ENCODE data around the gene AGRN.

Gene AGRN

GRCh38 chr1:1021010-1021919 lies 1.3 kb downstream of the AGRN start:
- DNase-seq: no peak
- Histone ChIP-seq H3K14ac (ENCODE audit: low read length) (peak overlapping the region; percentile 66), H3K9me3 (ENCODE audit: insufficient read depth, low read depth, low read length) (peaks cover 3% of the 10 kb centered on the region), H3K4ac (ENCODE audit: low read depth, low read length) (peak overlapping the region; percentile 37), H4K91ac (ENCODE audit: low read depth, low read length) (peak overlapping the region; percentile 29), H2BK120ac (ENCODE audit: insufficient read depth, low read length, poor library complexity) (peak overlapping the region; percentile 50), H3K4me1 (ENCODE audit: control insufficient read depth in 1 of 2, insufficient read depth in 2 of 2, low read length in 2 of 2) (peaks cover 42 to 49% of the 10 kb centered on the region in 2 experiments), H2AK5ac (ENCODE audit: low read length) (peak overlapping the region; percentile 19), H2BK5ac (ENCODE audit: low read depth, low read length, poor library complexity) (peak overlapping the region; percentile 29), H3K27ac (ENCODE audit: low read depth, low read length) (no peak overlapping the region), H4K12ac (ENCODE audit: low read depth, low read length) (peak overlapping the region; percentile 25), H3K27me3 (ENCODE audit: insufficient read depth, low read length) (no peaks in the 10 kb centered on the region), H3K4me2 (ENCODE audit: low read length) (peak overlapping the region; percentile 96), H3K23ac (ENCODE audit: low read length) (no peak overlapping the region), H4K8ac (ENCODE audit: low read depth, low read length) (peak overlapping the region; percentile 76), H3K4me3 (ENCODE audit: low read depth, low read length) (peak overlapping the region; percentile 94), H3K36me3 (ENCODE audit: control insufficient read depth in 1 of 2, insufficient read depth in 2 of 2, low read length in 2 of 2) (peaks cover 17 to 20% of the 10 kb centered on the region in 2 experiments), H3K79me2 (ENCODE audit: control insufficient read depth, insufficient read depth, low read length, poor library complexity) (peaks cover 12% of the 10 kb centered on the region), H2BK12ac (ENCODE audit: low read length) (peak overlapping the region; percentile 74), H3K9ac (ENCODE audit: low read length) (peak overlapping the region; percentile 31), H3K18ac (ENCODE audit: low read length) (peak overlapping the region; percentile 26), H2AFZ (ENCODE audit: insufficient read depth, low read length, poor library complexity) (no peak overlapping the region), H3K79me1 (ENCODE audit: low read length) (peaks cover 24% of the 10 kb centered on the region)
- no CpG with 5 or more reads among the region's 33 CpGs for WGBS (ENCODE audit: extremely low coverage, insufficient coverage, insufficient read length)

- no peak overlapping the region for H4K12ac ChIP-seq (ENCODE audit: low read depth, low read length)
- H2BK120ac ChIP-seq (ENCODE audit: insufficient read depth, low read length, poor library complexity): no peak overlapping the region
- no peak overlapping the region for H3K14ac ChIP-seq (ENCODE audit: low read length)
- no peak overlapping the region for H3K27ac ChIP-seq (ENCODE audit: low read depth, low read length)
- peaks cover 24% of the 10 kb centered on the region for H3K79me1 ChIP-seq (ENCODE audit: low read length)
- peaks cover 2% of the 10 kb centered on the region for H3K9me3 ChIP-seq (ENCODE audit: insufficient read depth, low read depth, low read length)
- DNase-seq: no peak
- H3K27me3 ChIP-seq (ENCODE audit: insufficient read depth, low read length): no peaks in the 10 kb centered on the region
- no CpG with 5 or more reads among the region's 10 CpGs for WGBS (ENCODE audit: extremely low coverage, insufficient coverage, insufficient read length)
- H3K4me2 ChIP-seq (ENCODE audit: low read length): peak overlapping the region; percentile 96
- peak overlapping the region; percentile 13 for H3K18ac ChIP-seq (ENCODE audit: low read length)
- H2AK5ac ChIP-seq (ENCODE audit: low read length): no peak overlapping the region
- no peak overlapping the region for H3K9ac ChIP-seq (ENCODE audit: low read length)
- H4K8ac ChIP-seq (ENCODE audit: low read depth, low read length): no peak overlapping the region
- peaks cover 23% of the 10 kb centered on the region in 2 experiments for H3K36me3 ChIP-seq (ENCODE audit: control insufficient read depth in 1 of 2, insufficient read depth in 2 of 2, low read length in 2 of 2)
- H3K4ac ChIP-seq (ENCODE audit: low read depth, low read length): no peak overlapping the region
- peaks cover 12% of the 10 kb centered on the region for H3K79me2 ChIP-seq (ENCODE audit: control insufficient read depth, insufficient read depth, low read length, poor library complexity)
- H4K91ac ChIP-seq (ENCODE audit: low read depth, low read length): no peak overlapping the region
- peak overlapping the region; percentile 45 for H3K4me3 ChIP-seq (ENCODE audit: low read depth, low read length)
- H3K23ac ChIP-seq (ENCODE audit: low read length): no peak overlapping the region
- H3K4me1 ChIP-seq (ENCODE audit: control insufficient read depth in 1 of 2, insufficient read depth in 2 of 2, low read length in 2 of 2): peaks cover 42 to 49% of the 10 kb centered on the region in 2 experiments
- H2AFZ ChIP-seq (ENCODE audit: insufficient read depth, low read length, poor library complexity): no peak overlapping the region
- H2BK12ac ChIP-seq (ENCODE audit: low read length): no peak overlapping the region
- H2BK5ac ChIP-seq (ENCODE audit: low read depth, low read length, poor library complexity): no peak overlapping the region
These were observed 2.0 kb downstream of the AGRN start for GRCh38 chr1:1021920-1022259.

GRCh38 chr1:1022302-1023009 lies 2.5 kb downstream of the AGRN start:
- peaks cover 42 to 49% of the 10 kb centered on the region in 2 experiments for H3K4me1 ChIP-seq (ENCODE audit: control insufficient read depth in 1 of 2, insufficient read depth in 2 of 2, low read length in 2 of 2)
- H3K4me2 ChIP-seq (ENCODE audit: low read length): no peak overlapping the region
- peaks cover 12% of the 10 kb centered on the region for H3K79me2 ChIP-seq (ENCODE audit: control insufficient read depth, insufficient read depth, low read length, poor library complexity)
- H3K9ac ChIP-seq (ENCODE audit: low read length): no peak overlapping the region
- H3K27me3 ChIP-seq (ENCODE audit: insufficient read depth, low read length): no peaks in the 10 kb centered on the region
- no peak overlapping the region for H2BK5ac ChIP-seq (ENCODE audit: low read depth, low read length, poor library complexity)
- H3K79me1 ChIP-seq (ENCODE audit: low read length): peaks cover 24% of the 10 kb centered on the region
- H4K91ac ChIP-seq (ENCODE audit: low read depth, low read length): no peak overlapping the region
- H3K18ac ChIP-seq (ENCODE audit: low read length): no peak overlapping the region
- no peak overlapping the region for H3K27ac ChIP-seq (ENCODE audit: low read depth, low read length)
- no peak overlapping the region for H2AFZ ChIP-seq (ENCODE audit: insufficient read depth, low read length, poor library complexity)
- no peak for DNase-seq
- no peak overlapping the region for H4K8ac ChIP-seq (ENCODE audit: low read depth, low read length)
- H3K9me3 ChIP-seq (ENCODE audit: insufficient read depth, low read depth, low read length): peaks cover 2% of the 10 kb centered on the region
- H3K4me3 ChIP-seq (ENCODE audit: low read depth, low read length): peak overlapping the region; percentile 45
- no peak overlapping the region for H3K4ac ChIP-seq (ENCODE audit: low read depth, low read length)
- H2BK12ac ChIP-seq (ENCODE audit: low read length): no peak overlapping the region
- H2AK5ac ChIP-seq (ENCODE audit: low read length): no peak overlapping the region
- no peak overlapping the region for H4K12ac ChIP-seq (ENCODE audit: low read depth, low read length)
- H3K23ac ChIP-seq (ENCODE audit: low read length): no peak overlapping the region
- no peak overlapping the region for H2BK120ac ChIP-seq (ENCODE audit: insufficient read depth, low read length, poor library complexity)
- H3K14ac ChIP-seq (ENCODE audit: low read length): peak overlapping the region; percentile 18
- WGBS (ENCODE audit: extremely low coverage, insufficient coverage, insufficient read length): no CpG with 5 or more reads among the region's 27 CpGs
- H3K36me3 ChIP-seq (ENCODE audit: control insufficient read depth in 1 of 2, insufficient read depth in 2 of 2, low read length in 2 of 2): peaks cover 29% of the 10 kb centered on the region in 2 experiments

- Histone ChIP-seq H3K4me2 (ENCODE audit: low read length) (no peak overlapping the region), H2AFZ (ENCODE audit: insufficient read depth, low read length, poor library complexity) (no peak overlapping the region), H3K9me3 (ENCODE audit: insufficient read depth, low read depth, low read length) (peaks cover 2% of the 10 kb centered on the region), H3K79me1 (ENCODE audit: low read length) (peaks cover 24% of the 10 kb centered on the region), H2BK5ac (ENCODE audit: low read depth, low read length, poor library complexity) (no peak overlapping the region), H3K14ac (ENCODE audit: low read length) (no peak overlapping the region), H2BK120ac (ENCODE audit: insufficient read depth, low read length, poor library complexity) (peak overlapping the region; percentile 7), H3K4me3 (ENCODE audit: low read depth, low read length) (no peak overlapping the region), H3K27ac (ENCODE audit: low read depth, low read length) (no peak overlapping the region), H4K91ac (ENCODE audit: low read depth, low read length) (peak overlapping the region; percentile 72), H3K4me1 (ENCODE audit: control insufficient read depth in 1 of 2, insufficient read depth in 2 of 2, low read length in 2 of 2) (peaks cover 42 to 49% of the 10 kb centered on the region in 2 experiments), H3K79me2 (ENCODE audit: control insufficient read depth, insufficient read depth, low read length, poor library complexity) (peaks cover 12% of the 10 kb centered on the region), H3K36me3 (ENCODE audit: control insufficient read depth in 1 of 2, insufficient read depth in 2 of 2, low read length in 2 of 2) (peaks cover 35 to 36% of the 10 kb centered on the region in 2 experiments), H4K8ac (ENCODE audit: low read depth, low read length) (no peak overlapping the region), H3K23ac (ENCODE audit: low read length) (no peak overlapping the region), H3K27me3 (ENCODE audit: insufficient read depth, low read length) (no peaks in the 10 kb centered on the region), H3K9ac (ENCODE audit: low read length) (no peak overlapping the region), H2AK5ac (ENCODE audit: low read length) (peak overlapping the region; percentile 65), H2BK12ac (ENCODE audit: low read length) (peak overlapping the region; percentile 71), H3K4ac (ENCODE audit: low read depth, low read length) (no peak overlapping the region), H4K12ac (ENCODE audit: low read depth, low read length) (no peak overlapping the region), H3K18ac (ENCODE audit: low read length) (no peak overlapping the region)
- WGBS (ENCODE audit: extremely low coverage, insufficient coverage, insufficient read length): no CpG with 5 or more reads among the region's 13 CpGs
- no peak for DNase-seq
These were observed 3.8 kb downstream of the AGRN start for GRCh38 chr1:1023700-1024099.

All from trophoblast cell (in vitro differentiated cells and primary cell).